ENCODE data around the gene ZNF783.

ZNF783 gene

DNA sequence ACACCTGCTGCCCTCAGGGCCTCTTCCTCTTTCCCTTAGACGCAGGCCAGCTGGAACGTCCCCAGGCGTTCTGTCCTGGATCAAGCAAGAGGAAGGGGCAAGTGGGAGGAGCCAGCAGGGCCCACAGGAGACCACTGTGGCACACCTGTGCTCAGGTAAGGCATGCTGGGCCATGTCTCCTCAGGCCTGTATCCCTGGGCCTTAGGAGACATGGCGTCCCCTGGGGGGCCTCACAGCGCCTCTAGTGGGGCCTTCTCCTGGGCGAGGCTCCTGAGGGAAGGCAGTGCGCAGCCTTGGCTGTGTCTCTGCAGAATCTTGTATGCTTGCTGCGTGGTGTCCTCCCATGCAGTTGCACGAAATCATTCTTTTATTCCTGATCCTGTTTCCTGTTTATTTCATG is 31.3 kb downstream of the ZNF783 start:
- no peak for DNase-seq
- TF ChIP-seq GATA1 (IDR thresholded peaks at IDR 0.05; ENCODE audit: low read depth, low read length) (no peak), POLR2A (IDR thresholded peaks at IDR 0.05; ENCODE audit: low read length) (no peak)

DNA sequence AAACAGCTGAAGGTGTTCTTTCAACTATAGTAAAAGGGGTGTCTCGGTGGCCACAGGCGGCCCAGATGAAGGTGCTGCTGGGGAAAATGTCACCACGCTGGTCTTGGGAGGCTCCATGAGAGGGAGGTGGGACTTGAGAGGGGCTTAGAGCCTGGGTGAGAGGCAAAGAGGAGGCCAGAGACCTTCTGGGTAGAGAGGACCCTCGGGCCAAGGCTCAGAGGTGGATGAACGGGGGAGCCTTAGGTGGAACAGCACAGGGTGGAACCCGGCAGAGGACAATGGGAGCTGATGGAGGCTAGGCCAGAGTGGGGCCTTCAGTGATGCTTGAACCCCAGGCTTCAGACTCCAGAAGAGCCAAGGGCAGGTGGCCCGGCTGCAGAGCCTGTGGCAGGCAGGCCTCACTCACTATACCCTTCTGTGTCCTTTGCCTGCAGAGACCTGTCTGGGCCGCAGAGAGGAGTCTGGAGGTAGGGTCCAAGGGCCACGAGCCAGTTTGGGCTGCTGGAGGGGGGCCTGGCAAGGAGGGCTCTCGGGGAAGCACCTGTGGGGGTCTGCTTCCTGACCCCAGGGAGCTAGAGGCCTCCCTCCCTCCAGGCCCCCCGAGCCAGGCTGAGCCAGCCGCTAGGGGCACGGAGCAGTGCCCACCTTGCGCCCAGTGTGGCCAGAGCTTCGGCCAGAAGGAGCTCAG is 32.1 kb downstream of the ZNF783 start:
- DNase-seq, result no peak
- TF ChIP-seq POLR2A (IDR thresholded peaks at IDR 0.05; ENCODE audit: low read length) (no peak), GATA1 (IDR thresholded peaks at IDR 0.05; ENCODE audit: low read depth, low read length) (no peak)

DNA sequence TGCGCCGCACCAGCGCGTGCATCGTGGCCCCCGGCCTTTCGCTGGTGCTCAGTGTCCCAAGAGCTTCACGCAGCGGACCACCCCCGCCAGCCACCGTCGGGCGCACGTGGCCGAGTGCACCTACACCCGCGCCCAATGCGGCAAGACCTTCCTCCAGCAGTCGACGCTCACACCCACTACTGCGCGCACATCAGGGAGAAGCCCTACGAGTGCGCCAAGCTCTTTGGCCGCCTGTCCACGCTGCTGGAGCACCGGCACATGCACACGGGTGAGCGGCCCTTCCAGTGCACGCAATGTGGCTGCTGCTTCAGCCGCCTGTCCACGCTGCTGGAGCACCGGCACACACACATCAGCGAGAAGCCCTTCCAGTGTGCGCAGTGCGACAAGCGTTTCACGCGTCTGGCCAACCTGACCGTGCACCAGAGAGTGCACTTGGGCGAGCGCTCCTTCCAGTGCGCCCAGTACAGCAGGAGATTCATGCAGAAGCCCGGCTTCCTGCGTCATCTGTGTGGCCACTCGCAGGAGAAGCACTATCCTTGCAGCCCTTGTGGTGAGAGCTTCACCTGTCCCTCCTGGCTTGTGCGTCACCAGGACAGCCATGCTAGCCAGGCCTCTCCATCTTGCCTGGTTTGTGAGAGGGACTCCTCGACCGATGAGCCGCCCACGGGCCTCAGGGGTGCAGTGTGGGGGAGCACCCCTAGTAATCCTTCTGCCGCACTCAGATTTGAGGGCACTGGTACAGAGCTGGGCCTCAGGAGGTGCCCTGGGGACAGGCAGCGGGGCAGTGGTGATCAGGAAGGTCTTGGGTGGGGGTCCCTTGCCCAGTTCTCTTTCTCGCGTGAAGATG is 32.9 kb downstream of the ZNF783 start:
- no peak for DNase-seq
- no peak for TF ChIP-seq POLR2A (IDR thresholded peaks at IDR 0.05; ENCODE audit: low read length)
- TF ChIP-seq GATA1 (IDR thresholded peaks at IDR 0.05; ENCODE audit: low read depth, low read length), result no peak

DNA sequence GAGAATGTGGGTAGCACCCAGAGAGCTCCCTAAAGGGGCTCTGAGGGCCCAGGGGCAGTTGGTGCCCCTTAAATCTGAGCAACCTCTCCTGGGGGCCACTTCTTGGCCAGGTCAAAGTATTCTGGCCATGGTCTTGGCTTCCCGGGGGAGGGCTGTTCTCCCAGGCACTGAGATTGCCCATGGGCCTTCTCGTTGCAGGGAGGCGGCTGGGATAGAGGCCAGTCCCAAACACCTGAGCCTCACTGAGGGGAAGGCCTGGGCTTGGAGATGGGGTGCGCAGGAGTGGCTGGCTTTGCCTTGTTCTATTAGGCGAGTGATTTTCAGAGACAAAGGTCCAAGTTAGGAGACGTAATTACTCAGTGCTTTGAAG is 33.5 kb downstream of the ZNF783 start:
- no peak for TF ChIP-seq POLR2A (IDR thresholded peaks at IDR 0.05; ENCODE audit: low read length)
- no peak for TF ChIP-seq GATA1 (IDR thresholded peaks at IDR 0.05; ENCODE audit: low read depth, low read length)
- no peak for DNase-seq

DNA sequence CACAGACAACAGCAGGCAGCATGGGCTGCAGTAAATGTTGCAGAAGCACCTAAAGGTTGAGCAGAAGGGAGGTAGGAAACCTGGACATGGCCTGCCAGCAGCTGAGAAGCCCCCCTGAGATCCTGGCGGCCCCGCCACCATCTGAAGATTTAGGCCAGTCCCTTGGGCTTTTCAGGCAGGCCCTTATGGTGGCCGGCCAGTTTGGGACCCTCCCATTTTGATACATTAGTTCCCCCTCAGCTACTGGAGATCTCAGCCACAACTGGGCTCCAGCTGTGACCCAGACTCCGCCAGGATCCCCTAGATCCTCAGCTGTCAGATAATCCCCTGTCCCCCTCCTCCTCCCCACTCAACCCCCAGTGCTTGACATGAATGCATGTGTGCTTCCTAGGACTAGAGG is 34.4 kb downstream of the ZNF783 start:
- TF ChIP-seq POLR2A (IDR thresholded peaks at IDR 0.05; ENCODE audit: low read length) (no peak), GATA1 (IDR thresholded peaks at IDR 0.05; ENCODE audit: low read depth, low read length) (no peak)
- no peak for DNase-seq

DNA sequence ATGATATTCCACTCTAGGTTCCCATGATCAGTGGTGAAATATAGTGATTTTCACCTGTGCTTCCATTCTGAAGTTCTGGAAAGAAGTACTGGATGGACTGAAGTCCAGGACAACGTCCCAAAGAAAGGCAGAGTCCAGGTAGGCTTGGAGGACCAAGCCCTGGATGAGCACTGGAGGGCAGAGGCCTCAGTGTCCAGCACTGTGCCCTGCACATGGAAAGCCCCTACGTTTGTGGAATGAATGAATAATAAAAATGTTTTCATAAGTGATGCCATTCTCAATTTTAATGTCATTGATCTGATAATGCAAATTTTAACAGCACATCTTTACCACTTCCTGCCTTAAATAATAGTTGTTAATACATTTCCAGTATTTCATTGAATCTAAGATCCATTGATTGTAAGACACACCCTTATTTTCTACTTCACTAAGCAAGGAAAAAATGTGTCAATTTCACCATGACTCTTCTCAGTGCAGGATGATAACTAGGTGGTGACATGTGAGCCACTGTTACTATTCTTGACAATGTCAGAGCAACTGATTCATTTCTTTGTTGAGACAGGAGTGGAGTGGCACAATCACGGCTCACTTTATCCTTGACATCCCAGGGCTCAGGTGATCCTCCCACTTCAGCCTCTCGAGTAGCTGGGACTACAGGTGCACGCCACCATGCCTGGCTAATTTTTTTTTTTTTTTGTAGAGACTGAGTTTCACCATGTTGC is 35.2 kb downstream of the ZNF783 start:
- no peak for TF ChIP-seq GATA1 (IDR thresholded peaks at IDR 0.05; ENCODE audit: low read depth, low read length)
- no peak for TF ChIP-seq POLR2A (IDR thresholded peaks at IDR 0.05; ENCODE audit: low read length)
- DNase-seq, result no peak

DNA sequence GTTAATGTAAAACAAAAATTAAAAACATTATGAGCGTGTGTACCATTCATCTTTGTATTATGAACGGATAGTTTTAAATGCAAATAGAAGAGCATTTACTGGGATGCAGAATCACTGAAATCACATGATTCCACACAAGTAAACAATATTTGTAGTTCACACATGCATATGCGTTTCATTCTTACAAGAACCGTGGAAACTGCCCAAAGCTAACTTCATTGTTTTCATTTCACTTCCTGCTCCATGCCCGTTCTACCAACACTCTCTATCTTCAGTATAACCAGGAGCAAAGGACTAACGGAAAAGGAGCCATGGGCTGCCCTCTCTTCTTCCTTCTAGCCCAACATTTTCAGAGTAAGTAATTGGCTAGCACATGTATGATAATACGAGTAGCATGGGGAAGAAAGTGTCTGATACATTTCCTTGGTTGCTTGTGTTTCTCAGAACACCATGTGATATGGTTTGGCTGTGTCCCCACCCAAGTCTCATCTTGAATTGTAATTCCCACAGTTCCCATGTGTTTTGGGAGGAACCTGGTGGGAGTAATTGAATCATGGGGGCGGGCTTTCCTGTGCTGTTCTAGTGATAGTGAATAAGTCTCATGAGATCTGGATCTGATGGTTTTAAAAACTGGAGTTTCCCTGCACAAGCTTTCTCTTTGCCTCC is 38.8 kb downstream of the ZNF783 start:
- no peak for TF ChIP-seq GATA1 (IDR thresholded peaks at IDR 0.05; ENCODE audit: low read depth, low read length)
- no peak for TF ChIP-seq POLR2A (IDR thresholded peaks at IDR 0.05; ENCODE audit: low read length)
- no peak for DNase-seq

DNA sequence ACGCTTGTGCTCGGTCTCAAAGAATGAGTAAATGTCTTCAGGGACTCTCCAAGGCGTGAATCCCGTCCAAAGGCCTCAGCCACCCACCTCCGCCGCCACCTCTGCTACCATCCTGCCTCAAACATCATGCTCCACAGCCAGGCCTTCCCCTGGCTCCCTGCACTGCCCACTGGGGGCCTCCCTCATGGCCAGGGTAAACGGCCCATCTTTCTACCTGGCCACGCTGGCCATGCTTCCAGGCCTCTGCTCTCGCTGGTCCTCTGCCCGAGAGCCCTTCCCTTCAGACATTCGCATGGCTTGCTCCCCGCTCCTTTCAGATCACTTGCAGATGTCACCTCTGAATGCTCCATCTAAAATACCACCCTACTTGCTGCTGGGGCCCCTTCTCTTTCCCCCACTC is 40.2 kb downstream of the ZNF783 start:
- no peak for DNase-seq
- TF ChIP-seq POLR2A (IDR thresholded peaks at IDR 0.05; ENCODE audit: low read length) (no peak), GATA1 (IDR thresholded peaks at IDR 0.05; ENCODE audit: low read depth, low read length) (no peak)

DNA sequence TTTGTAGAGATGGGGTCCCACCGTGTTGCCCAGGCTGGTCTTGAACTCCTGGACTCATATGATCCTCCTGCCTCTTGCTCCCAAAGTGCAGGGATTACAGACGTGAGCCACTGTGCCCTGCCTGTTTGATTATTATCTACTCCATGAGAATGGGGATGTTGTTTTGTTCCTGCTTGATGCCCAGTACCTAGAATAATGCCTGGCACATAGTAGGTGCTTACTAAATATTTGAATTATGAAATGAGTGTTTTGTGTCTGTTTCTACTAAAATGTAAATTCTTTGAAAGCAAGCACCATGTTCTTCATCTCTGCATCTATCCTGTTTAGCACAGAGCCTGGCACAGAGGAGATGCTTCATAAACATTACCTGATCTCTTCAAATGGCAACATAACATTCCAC is 40.9 kb downstream of the ZNF783 start:
- TF ChIP-seq GATA1 (IDR thresholded peaks at IDR 0.05; ENCODE audit: low read depth, low read length) (no peak), POLR2A (IDR thresholded peaks at IDR 0.05; ENCODE audit: low read length) (no peak)
- no peak for DNase-seq

DNA sequence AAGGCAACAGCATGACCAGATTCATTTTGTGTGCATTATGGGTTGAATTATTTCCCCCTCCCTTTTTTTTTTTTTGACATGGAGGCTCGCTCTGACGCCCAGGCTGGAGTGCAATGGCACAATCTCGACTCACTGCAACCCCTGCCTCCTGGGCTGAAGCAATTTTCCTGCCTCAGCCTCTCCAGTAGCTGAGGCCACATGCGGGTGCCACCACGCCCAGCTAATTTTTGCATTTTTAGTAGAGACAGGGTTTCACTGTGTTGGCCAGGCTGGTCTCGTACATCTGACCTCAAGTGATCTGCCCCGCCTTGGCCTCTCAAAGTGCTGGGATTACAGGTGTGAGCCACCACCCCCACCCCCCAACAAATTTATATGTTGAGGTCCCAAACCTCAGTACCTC is 42.0 kb downstream of the ZNF783 start:
- no peak for DNase-seq
- TF ChIP-seq GATA1 (IDR thresholded peaks at IDR 0.05; ENCODE audit: low read depth, low read length) (no peak), POLR2A (IDR thresholded peaks at IDR 0.05; ENCODE audit: low read length) (no peak)

DNA sequence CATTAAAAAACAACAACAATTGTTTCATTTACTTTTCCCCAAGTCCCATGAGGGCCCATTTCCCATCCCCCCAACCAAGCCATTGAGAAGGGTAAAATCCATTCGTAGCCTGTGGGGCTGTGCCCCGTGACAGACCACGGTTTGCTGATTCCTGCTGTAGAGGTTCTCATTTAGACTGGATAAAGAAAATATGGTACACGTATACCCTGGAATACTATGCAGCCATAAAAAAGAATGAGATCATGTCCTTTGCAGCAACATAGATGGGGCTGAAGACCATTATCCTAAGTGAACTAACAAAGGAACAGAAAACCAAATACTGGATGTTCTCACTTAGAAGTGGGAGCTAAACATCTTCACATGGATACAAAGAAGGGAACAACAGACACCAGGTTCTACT is 44.9 kb downstream of the ZNF783 start:
- no peak for DNase-seq
- TF ChIP-seq GATA1 (IDR thresholded peaks at IDR 0.05; ENCODE audit: low read depth, low read length), result no peak
- no peak for TF ChIP-seq POLR2A (IDR thresholded peaks at IDR 0.05; ENCODE audit: low read length)

DNA sequence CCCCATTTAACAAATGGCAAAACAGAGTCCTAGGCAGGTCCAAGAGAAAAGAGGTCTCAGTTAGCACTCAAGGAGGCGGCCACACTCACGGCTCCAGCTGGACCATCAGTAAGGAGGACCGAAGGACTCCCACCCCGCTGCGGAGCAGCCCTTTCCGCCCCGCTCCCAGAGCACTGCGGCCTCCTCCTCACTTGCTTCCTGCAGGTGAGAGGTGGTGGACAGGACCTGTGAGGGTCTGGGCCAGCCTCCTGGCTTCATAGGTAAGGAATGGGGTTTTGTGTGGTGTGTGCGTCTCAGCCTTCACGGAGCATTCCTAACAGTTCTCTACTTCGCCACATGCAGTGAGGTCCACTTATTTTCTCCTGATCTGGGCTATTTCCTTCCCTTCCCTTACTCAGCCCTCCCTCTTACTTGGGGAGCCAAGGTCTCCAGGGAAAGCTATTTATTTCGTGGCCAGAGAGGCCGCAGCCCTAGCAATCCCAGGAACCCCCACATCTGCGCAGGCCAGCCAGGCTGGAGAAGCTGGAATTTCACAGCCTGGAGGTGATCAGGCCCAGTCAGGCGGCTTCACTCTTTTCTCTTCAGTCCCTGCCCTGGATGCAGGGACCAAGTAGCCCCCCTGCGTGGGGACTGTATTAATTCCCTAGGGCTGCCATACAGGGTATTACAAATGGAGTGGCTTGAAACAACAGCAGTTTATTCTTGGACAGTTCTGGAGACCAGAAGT is 45.9 kb downstream of the ZNF783 start:
- DNase-seq, result no peak
- TF ChIP-seq POLR2A (IDR thresholded peaks at IDR 0.05; ENCODE audit: low read length) (no peak), GATA1 (IDR thresholded peaks at IDR 0.05; ENCODE audit: low read depth, low read length) (no peak)

DNA sequence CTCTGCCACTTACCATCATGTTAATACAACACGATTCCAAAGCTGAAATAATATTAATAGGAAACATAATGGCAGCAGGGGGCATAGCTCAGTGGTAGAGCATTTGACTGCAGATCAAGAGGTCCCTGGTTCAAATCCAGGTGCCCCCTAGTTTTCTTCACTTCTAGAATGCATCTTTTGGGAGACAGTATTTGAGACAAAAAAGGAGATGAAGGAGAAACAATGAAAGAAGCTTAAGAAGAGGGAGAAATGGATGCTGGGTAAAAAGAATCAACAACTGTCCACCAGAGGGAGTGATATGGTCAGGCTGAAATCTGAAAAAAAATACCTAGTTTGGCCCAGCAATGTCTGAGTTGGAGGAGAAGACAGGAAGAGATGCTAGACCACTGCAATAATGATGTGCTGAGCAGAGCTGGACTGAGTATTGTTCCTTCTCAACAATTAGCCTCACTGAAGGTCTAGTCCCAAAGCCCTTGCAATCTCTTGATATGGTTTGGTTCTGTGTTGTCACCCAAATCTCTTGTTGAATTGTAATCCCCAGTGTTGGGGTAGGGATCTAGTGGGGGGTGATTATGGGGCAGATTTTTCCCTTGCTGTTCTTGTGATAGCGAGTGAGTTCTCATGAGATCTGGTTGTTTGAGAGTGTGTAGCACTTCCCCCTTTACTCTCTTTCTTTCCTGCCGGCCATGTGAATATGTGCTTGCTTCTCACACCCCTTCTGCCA is 48.3 kb downstream of the ZNF783 start:
- peak; percentile 62 to 65 for DNase-seq
- TF ChIP-seq GATA1 (IDR thresholded peaks at IDR 0.05; ENCODE audit: low read depth, low read length) (no peak), POLR2A (IDR thresholded peaks at IDR 0.05; ENCODE audit: low read length) (no peak)
